Spleen (tissue), 7 donors: ENCODE measurements around the gene HOXA1.

Experiments
- POLR2A ChIP-seq, 3 donors: fragments of 450-650 bp; IDR thresholded peaks; one replicate each; pipeline ENCODE4 v1.5.1; 2017; ENCODE audit warnings: antibody characterized with exemption in 3 of 3, mild to moderate bottlenecking in 1 of 3
- TF ChIP-seq, protein P1 (sequence below), 11 experiments: fragments of 200-600 bp in 7 of 11; fragments of 450-650 bp in 4 of 11; sonication (generic) in 4 of 11; IDR thresholded peaks in 8 of 11; conservative IDR thresholded peaks in 3 of 11; 1 replicate in 7 of 11; 2 replicates in 4 of 11; pipeline versions ENCODE4 v1.4.0 to v1.8.0; 2016 to 2021; ENCODE audit warnings: antibody characterized with exemption in 11 of 11, inconsistent platforms in 4 of 11, mild to moderate bottlenecking in 1 of 11
- donor health status: DM: no; HTN: no; CAD: no; lungs with moderate emphysema.
- donor health status: DM: no; HTN: no; CAD: no.
- donor health status: DM: no; HTN: no; CAD: no.

DNA sequence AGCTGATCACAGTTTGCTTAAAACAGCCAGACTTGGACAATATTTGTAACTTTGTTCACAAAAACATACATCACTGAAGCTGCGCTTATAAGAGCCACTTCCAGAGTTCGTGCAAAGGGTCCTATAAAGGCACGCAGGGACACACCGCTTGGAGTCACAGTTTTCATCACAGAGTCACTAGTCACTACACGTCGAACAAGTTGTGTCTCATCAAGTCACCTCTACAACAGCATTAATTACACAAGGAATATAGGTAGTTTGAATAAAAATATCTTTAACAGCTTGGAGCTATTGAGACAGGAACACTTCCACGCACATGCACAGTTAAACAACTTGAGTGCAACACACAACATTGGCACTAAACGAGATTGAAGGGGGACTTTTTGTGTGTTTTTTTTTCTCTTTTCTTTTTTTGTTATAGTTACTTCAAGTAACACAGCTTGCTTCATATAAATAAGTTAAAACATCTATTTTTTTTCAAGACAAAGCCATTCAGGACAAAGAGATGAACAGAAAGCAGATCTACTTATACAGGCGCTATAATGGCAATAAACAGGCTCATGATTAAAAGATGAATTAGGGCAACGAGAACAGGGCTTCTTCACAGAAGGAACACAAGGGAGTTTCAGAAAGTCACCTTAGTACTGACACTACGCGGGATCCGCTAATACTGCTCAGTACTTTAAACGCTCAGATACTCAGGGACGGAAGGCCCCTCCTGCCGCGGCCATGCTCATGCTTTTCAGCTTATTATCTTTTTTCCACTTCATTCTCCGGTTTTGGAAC lies 45.5 kb upstream of the HOXA1 start:
- TF ChIP-seq, protein P1, sequence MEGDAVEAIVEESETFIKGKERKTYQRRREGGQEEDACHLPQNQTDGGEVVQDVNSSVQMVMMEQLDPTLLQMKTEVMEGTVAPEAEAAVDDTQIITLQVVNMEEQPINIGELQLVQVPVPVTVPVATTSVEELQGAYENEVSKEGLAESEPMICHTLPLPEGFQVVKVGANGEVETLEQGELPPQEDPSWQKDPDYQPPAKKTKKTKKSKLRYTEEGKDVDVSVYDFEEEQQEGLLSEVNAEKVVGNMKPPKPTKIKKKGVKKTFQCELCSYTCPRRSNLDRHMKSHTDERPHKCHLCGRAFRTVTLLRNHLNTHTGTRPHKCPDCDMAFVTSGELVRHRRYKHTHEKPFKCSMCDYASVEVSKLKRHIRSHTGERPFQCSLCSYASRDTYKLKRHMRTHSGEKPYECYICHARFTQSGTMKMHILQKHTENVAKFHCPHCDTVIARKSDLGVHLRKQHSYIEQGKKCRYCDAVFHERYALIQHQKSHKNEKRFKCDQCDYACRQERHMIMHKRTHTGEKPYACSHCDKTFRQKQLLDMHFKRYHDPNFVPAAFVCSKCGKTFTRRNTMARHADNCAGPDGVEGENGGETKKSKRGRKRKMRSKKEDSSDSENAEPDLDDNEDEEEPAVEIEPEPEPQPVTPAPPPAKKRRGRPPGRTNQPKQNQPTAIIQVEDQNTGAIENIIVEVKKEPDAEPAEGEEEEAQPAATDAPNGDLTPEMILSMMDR (IDR thresholded peaks at IDR 0.05 in 8 of 11, conservative IDR thresholded peaks at IDR 0.05 in 3 of 11) = no peak
- no peak for TF ChIP-seq POLR2A (IDR thresholded peaks at IDR 0.05)
